Epidermal melanocyte (primary cell): ENCODE measurements around the gene OR8D4.
"Not testable (repeated sequence)": the region's sequence is repeated elsewhere in the genome, so short reads cannot be mapped to it uniquely, and the experiment has no call there.

Experiments used
- DNase-seq: peaks from one replicate; pipeline ENCODE4 v3.0.0; 2011; ENCODE audit warnings: low spot score; ENCODE audit not compliant: insufficient read length

Gene OR8D4

DNA sequence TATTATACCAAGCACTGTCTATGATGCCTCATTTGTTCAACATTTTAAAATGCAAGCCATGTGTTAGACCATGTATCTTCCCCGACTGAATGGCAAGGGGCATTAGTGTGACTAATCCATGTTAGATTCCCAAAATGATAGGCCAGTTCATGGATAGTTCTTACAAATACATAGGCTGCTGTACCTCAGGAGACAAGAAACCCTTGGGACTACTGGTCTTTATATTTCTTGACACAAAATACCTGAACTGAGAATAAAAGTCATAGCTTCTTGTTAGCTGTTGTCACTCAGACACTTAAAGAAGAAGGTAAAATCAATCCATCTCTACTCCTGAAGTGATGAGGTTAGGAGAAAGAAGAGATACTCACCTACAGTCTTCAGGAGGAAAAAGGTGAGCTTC, at the start of gene OR8D4:
TSS of gene OR8D4 (plus strand) at position 301 of the 400 bp plus-strand sequence. CDS start 4,265 bp downstream, outside the sequence.
- DNase-seq = no peak

- DNase-seq = no peak
These were observed 49.6 kb upstream of the OR8D4 start for GRCh38 chr11:123852321-123852720.

DNA sequence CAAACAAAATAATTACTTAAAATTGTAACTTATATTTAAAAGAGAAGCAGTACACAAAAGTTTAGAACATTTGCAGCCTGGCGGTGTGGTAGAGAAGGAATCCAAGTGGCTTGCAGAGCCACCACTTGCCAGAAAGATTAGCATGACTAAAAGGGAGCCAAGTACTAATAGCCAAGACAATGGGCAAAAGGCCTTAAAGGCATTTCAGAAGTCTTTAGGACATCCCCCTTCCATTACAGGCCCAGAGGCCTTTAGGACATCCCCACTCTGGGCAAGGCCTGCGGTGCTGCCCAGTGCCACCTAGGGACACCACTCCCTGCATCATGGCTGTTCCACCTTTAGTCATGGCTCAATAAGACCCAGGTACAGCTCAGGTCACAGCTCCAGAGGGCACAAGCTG, 48.9 kb upstream of the OR8D4 start:
- no peak for DNase-seq

GRCh38 chr11:123856444-123856843, 45.5 kb upstream of the OR8D4 start:
- no peak for DNase-seq

GRCh38 chr11:123859731-123860130, 42.2 kb upstream of the OR8D4 start:
- DNase-seq = no peak

GRCh38 chr11:123865293-123865692, 36.7 kb upstream of the OR8D4 start:
- not testable (repeated sequence) for DNase-seq

- not testable (repeated sequence) for DNase-seq
These were observed 34.2 kb upstream of the OR8D4 start for GRCh38 chr11:123867795-123868194.

DNA sequence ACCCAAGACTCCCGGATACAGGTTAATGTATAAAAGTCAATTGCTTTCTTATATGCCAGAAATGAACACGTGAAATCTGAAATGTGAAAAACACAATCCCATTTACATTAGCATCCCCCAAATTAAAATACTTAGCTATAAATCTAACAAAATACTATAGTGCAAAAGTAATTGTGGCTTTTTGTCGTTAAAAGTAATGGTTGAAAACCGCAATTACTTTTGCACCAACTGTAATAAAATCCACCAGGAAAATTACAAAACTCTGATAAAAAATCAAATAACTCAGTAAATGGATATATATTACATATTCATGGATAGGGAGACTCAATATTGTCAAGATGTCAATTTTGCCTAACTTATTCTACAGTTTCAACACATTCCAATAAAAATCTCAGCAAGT, 21.1 kb upstream of the OR8D4 start:
- DNase-seq = no peak

DNA sequence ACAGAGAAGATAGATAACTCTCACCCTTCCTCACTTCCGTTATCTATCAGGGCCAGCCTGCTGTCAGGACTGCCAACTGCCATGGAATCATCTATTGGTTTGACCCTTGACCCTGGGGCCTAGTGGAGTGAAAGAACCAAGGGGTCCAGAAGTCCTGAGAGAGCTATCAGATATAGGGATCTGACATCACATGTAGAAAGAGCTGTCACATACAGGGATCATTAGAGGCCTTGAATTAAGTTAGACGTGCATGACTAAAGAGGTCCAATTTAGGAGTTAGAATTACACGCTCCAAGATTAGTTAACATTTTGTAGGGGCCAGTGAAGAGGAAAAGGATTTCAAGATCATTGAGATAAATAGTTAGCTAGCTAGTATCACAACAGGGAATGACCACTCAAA, 16.4 kb upstream of the OR8D4 start, which contains the start of gene TMEM225:
TSS of gene TMEM225 (minus strand) at position 101 of the 400 bp plus-strand sequence. CDS start 245 bp downstream, outside the sequence.
- DNase-seq = no peak

DNA sequence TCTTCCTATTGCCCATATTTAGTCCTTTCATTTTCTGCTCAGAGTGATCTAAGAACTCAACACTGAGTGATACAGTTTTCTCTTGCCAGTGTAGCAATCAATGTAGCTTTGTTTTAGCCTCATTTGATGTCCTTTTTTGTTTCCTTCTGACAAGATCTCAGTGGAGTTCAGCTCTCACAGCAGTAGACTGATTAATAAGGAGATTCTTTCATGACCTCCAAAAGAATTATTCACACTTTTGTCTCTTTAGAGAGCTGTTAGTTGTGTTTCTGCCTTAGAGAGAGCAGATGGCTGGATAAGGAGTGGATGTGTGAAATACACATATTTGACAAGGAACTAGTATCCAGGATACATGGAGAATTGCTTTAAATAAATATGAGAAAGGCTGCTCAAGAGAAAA, 9.9 kb upstream of the OR8D4 start:
- DNase-seq = no peak

- no peak for DNase-seq
These were observed 2.2 kb upstream of the OR8D4 start for GRCh38 chr11:123899792-123900191.

GRCh38 chr11:123903932-123904331, 2.0 kb downstream of the OR8D4 start:
- DNase-seq = no peak

DNA sequence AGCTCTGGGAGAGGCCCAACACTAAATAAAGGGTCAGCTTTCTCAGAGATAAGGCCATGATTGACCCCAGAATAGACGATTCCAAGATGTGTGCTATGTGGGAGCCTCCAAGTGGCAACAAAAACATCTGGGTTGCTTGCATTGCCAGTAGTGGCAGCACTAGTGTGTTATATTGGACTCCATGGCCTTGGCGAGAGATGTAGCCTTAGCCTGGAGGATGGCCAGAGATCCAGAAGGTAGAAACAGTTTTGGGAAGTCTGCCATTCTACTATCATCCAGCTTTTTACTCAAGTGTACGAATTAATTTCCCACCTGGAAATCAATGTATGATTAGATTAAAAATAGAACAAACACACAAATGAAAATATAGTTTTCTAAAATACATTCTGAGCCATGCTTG, 3.0 kb downstream of the OR8D4 start:
- DNase-seq = no peak

DNA sequence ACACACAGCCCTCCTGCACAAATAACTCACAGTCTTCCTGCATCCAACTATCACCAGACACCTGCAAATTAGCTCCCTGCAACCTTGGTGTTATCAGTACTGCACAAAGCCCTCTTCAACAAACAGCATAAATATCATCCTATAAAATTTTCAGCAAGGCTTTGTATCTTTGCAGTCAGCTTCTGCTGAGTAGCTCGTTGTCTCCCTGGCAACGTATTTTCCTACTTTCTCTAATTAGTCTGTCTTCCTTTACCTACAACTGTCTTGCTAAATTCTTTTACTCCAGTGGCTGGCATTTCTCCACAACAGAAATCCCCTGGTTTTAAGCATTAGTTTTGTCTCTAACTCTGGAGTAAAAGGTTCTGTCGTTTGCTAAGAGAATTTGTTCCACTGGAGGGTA, 3.9 kb downstream of the OR8D4 start:
- DNase-seq = no peak

GRCh38 chr11:123920943-123921342, 19.0 kb downstream of the OR8D4 start:
- DNase-seq = no peak

GRCh38 chr11:123924027-123924426, 22.1 kb downstream of the OR8D4 start:
- no peak for DNase-seq

GRCh38 chr11:123939317-123939716, 37.4 kb downstream of the OR8D4 start, which contains the start of gene OR4D5:
Gene OR4D5 (plus strand): TSS chr11:123939617. CDS start chr11:123939617, 0 bp downstream.
- DNase-seq = no peak

GRCh38 chr11:123942413-123942812, 40.4 kb downstream of the OR8D4 start:
- no peak for DNase-seq

DNA sequence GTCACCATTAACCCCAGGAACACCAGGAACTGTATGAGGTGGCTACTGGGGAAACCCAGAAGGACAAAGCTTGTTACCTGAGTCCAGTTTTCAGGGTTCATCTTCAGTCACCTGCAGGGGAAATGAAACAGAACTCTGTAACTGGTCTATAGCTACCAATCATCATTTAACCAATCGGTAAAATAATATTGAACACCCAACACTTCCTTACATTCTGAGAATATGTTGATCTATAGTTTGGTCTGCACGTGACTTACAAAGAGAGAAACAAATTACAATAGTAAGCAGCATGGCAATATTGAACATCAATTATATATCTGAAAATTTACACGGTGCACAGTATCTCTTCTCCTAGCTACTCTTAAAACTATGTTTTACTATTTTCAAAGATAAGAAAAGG, 41.8 kb downstream of the OR8D4 start, which contains the start of gene OR6T1:
TSS of gene OR6T1 (minus strand) at position 101 of the 400 bp plus-strand sequence. CDS start at position 101, 0 bp downstream.
- no peak for DNase-seq

GRCh38 chr11:123945132-123945531, 43.2 kb downstream of the OR8D4 start:
- no peak for DNase-seq

DNA sequence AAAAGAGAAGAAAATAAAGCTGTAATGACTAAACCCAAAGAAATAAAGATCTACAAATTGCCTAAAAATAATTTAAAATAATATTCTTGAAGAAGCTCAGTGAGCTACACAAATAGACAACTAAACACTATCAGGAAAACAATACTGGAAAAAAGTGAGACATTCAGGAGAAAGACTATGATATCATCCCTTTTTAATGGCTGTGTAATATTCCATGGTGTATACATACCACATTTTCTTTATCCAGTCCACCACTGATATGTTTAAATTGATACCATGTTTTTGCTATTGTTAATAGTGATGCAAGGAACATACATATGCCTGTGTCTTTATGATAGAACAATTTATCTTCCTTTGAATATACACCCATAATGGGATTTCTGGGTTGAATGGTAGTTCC, 54.8 kb downstream of the OR8D4 start:
- no peak for DNase-seq
